GM12878 (cell line): Measurements from ENCODE around the gene DNAAF9.

ENCODE experiments used
- CHD4 ChIP-seq: fragments of 200-600 bp; sonication (generic); IDR thresholded peaks from 2 replicates; pipeline ENCODE4 v1.6.1; 2016; ENCODE audit warnings: mild to moderate bottlenecking
- CTCF ChIP-seq, 3 experiments: IDR thresholded peaks in 2 of 3; conservative IDR thresholded peaks in 1 of 3; 2 replicates each; pipeline ENCODE4 v1.5.1; 2011; ENCODE audit warnings: low read depth in 3 of 3, low read length in 3 of 3, mild to moderate bottlenecking in 3 of 3, control low read depth in 2 of 3, moderate library complexity in 2 of 3, inconsistent platforms in 1 of 3, mixed read lengths in 1 of 3; ENCODE audit not compliant: control insufficient read depth in 2 of 3, insufficient read depth in 1 of 3; ENCODE audit errors: extremely low read depth in 1 of 3
- EZH2 ChIP-seq: IDR thresholded peaks from 2 replicates; pipeline ENCODE4 v1.6.1; 2012; ENCODE audit warnings: low read depth, mild to moderate bottlenecking, control low read depth, inconsistent platforms, low read length, borderline replicate concordance; ENCODE audit not compliant: control insufficient read depth
- FOS ChIP-seq: IDR thresholded peaks from 3 replicates; pipeline ENCODE4 v1.6.1; 2011; ENCODE audit warnings: borderline replicate concordance; ENCODE audit not compliant: insufficient read length; ENCODE audit errors: extremely low read depth
- FOXM1 ChIP-seq: IDR thresholded peaks from 2 replicates; pipeline ENCODE4 v1.6.1; 2012; ENCODE audit warnings: low read depth, mild to moderate bottlenecking, inconsistent platforms, low read length, moderate library complexity
- HCFC1 ChIP-seq: fragments of 150-350 bp; IDR thresholded peaks from 2 replicates; pipeline ENCODE4 v1.6.1; 2014; ENCODE audit warnings: low read length
- POLR2A ChIP-seq: IDR thresholded peaks from 2 replicates; pipeline ENCODE4 v1.6.1; 2011; ENCODE audit warnings: low read depth, mild to moderate bottlenecking, low read length
- REST ChIP-seq: IDR thresholded peaks from 2 replicates; pipeline ENCODE4 v1.6.1; 2012; ENCODE audit warnings: mild to moderate bottlenecking, low read depth, low read length
- SP1 ChIP-seq: IDR thresholded peaks from one replicate; pipeline ENCODE4 v1.6.1; 2011; ENCODE audit warnings: low read depth, low read length
- TAF1 ChIP-seq: IDR thresholded peaks from 2 replicates; pipeline ENCODE4 v1.6.1; 2011; ENCODE audit warnings: mild to moderate bottlenecking, low read depth, low read length, borderline replicate concordance
- USF1 ChIP-seq: IDR thresholded peaks from 2 replicates; pipeline ENCODE4 v1.6.1; 2011; ENCODE audit warnings: borderline replicate concordance, low read depth, mild to moderate bottlenecking, moderate library complexity, mixed read lengths, low read length; ENCODE audit not compliant: insufficient read depth; ENCODE audit errors: extremely low read length
- ZBTB40 ChIP-seq: fragments of 450-650 bp; IDR thresholded peaks from 2 replicates; pipeline ENCODE4 v1.6.1; 2016; ENCODE audit warnings: mild to moderate bottlenecking, moderate library complexity, borderline replicate concordance
- TF ChIP-seq, protein P1 (sequence below): fragments of 450-650 bp; IDR thresholded peaks from 2 replicates; pipeline ENCODE4 v1.6.1; 2016; ENCODE audit warnings: mild to moderate bottlenecking
- TF ChIP-seq, protein P2 (sequence below): IDR thresholded peaks from 2 replicates; pipeline ENCODE4 v1.6.1; 2012; ENCODE audit warnings: low read length, inconsistent platforms

DNA sequence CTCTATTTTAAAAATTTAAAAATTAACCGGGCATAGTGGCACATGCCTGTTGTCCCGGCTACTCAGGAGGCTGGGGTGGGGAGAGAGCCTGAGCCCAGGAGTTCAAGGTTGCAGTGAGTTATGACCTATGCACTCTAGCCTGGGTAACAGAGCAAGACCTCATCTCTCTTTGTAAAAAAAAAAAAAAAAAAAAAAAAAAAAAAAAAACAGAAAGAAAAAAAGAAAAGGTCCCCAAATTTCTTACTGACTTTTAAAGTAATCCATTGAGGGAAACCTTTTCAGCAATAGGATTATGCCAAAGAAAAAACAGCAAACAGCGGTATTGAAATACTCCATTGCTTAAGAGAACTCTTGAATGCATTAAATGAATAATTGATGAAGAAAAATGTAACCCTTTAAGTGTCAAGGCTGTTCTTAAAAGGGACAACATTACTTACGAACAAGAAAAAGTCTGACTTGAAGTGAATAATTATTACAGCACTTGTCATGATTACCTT, 6.0 kb upstream of the DNAAF9 start:
- TF ChIP-seq POLR2A (no peak), HCFC1 (no peak), FOS (no peak), CTCF (IDR thresholded peaks at IDR 0.05 in 2 of 3, conservative IDR thresholded peaks at IDR 0.05 in 1 of 3; ENCODE audit: control insufficient read depth in 2 of 3, extremely low read depth in 1 of 3, insufficient read depth in 1 of 3, low read depth in 3 of 3, low read length in 3 of 3) (no peak), USF1 (no peak), TAF1 (no peak), CHD4 (no peak), EZH2 (no peak), ZBTB40 (no peak), REST (no peak), FOXM1 (no peak), SP1 (no peak)
- TF ChIP-seq, protein P1, sequence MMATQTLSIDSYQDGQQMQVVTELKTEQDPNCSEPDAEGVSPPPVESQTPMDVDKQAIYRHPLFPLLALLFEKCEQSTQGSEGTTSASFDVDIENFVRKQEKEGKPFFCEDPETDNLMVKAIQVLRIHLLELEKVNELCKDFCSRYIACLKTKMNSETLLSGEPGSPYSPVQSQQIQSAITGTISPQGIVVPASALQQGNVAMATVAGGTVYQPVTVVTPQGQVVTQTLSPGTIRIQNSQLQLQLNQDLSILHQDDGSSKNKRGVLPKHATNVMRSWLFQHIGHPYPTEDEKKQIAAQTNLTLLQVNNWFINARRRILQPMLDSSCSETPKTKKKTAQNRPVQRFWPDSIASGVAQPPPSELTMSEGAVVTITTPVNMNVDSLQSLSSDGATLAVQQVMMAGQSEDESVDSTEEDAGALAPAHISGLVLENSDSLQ = no peak
- TF ChIP-seq, protein P2, sequence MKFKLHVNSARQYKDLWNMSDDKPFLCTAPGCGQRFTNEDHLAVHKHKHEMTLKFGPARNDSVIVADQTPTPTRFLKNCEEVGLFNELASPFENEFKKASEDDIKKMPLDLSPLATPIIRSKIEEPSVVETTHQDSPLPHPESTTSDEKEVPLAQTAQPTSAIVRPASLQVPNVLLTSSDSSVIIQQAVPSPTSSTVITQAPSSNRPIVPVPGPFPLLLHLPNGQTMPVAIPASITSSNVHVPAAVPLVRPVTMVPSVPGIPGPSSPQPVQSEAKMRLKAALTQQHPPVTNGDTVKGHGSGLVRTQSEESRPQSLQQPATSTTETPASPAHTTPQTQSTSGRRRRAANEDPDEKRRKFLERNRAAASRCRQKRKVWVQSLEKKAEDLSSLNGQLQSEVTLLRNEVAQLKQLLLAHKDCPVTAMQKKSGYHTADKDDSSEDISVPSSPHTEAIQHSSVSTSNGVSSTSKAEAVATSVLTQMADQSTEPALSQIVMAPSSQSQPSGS = no peak
